Parathyroid adenoma (tissue), 2 donors: ENCODE measurements around the gene TRIM63.

ENCODE experiments used
- H2AFZ ChIP-seq: fragments of 300-600 bp; sonication (generic); one replicate; pipeline ENCODE4 v1.7.0; 2017; ENCODE audit warnings: antibody characterized with exemption, mild to moderate bottlenecking
- H3K27ac ChIP-seq: fragments of 300-600 bp; sonication (generic); one replicate; pipeline ENCODE4 v1.7.0; 2017
- H3K27me3 ChIP-seq: fragments of 300-600 bp; sonication (generic); one replicate; pipeline ENCODE4 v1.7.0; 2017; ENCODE audit warnings: low read length; ENCODE audit not compliant: control insufficient read depth, insufficient read depth
- H3K36me3 ChIP-seq: fragments of 300-600 bp; sonication (generic); one replicate; pipeline ENCODE4 v1.7.0; 2017; ENCODE audit warnings: low read length; ENCODE audit not compliant: control insufficient read depth, insufficient read depth
- H3K4me1 ChIP-seq: fragments of 300-600 bp; sonication (generic); one replicate; pipeline ENCODE4 v1.7.0; 2017; ENCODE audit warnings: control low read depth
- H3K4me2 ChIP-seq: fragments of 300-600 bp; sonication (generic); one replicate; pipeline ENCODE4 v1.7.0; 2017; ENCODE audit warnings: low read length
- H3K4me3 ChIP-seq: fragments of 300-600 bp; sonication (generic); one replicate; pipeline ENCODE4 v1.7.0; 2017; ENCODE audit warnings: low read depth, low read length
- H3K79me2 ChIP-seq: fragments of 300-600 bp; sonication (generic); one replicate; pipeline ENCODE4 v1.7.0; 2017; ENCODE audit warnings: control low read depth
- H3K9ac ChIP-seq: fragments of 300-600 bp; sonication (generic); one replicate; pipeline ENCODE4 v1.7.0; 2017; ENCODE audit warnings: mild to moderate bottlenecking
- H3K9me3 ChIP-seq: fragments of 300-600 bp; sonication (generic); one replicate; pipeline ENCODE4 v1.7.0; 2017; ENCODE audit warnings: low read length; ENCODE audit not compliant: control insufficient read depth
- CTCF ChIP-seq: fragments of 300-600 bp; sonication (generic); IDR thresholded peaks from one replicate; pipeline ENCODE4 v1.7.0; 2017; ENCODE audit warnings: antibody characterized with exemption, mild to moderate bottlenecking
- donor health status: primary hyperparathyroidism.

The TRIM63 gene

GRCh38 chr1:26060832-26061574, 6.4 kb downstream of the TRIM63 start:
- H3K4me2 ChIP-seq: no peak overlapping the region
- H3K9me3 ChIP-seq: no peaks in the 10 kb centered on the region
- no peak for TF ChIP-seq CTCF
- H2AFZ ChIP-seq: no peak overlapping the region
- no peaks in the 10 kb centered on the region for H3K36me3 ChIP-seq
- H3K9ac ChIP-seq: no peak overlapping the region
- H3K27ac ChIP-seq: no peak overlapping the region
- no peaks in the 10 kb centered on the region for H3K27me3 ChIP-seq
- H3K4me1 ChIP-seq: no peaks in the 10 kb centered on the region
- H3K79me2 ChIP-seq: no peaks in the 10 kb centered on the region
- H3K4me3 ChIP-seq: no peak overlapping the region

- Histone ChIP-seq H3K4me3 (no peak overlapping the region), H3K9me3 (no peaks in the 10 kb centered on the region), H3K4me2 (no peak overlapping the region), H3K27me3 (no peaks in the 10 kb centered on the region), H3K36me3 (no peaks in the 10 kb centered on the region), H3K27ac (no peak overlapping the region), H3K9ac (no peak overlapping the region), H3K79me2 (no peaks in the 10 kb centered on the region), H3K4me1 (no peaks in the 10 kb centered on the region), H2AFZ (no peak overlapping the region)
- TF ChIP-seq CTCF: no peak
Measured at GRCh38 chr1:26059906-26060305, 7.5 kb downstream of the TRIM63 start.

- no peak overlapping the region for H3K27ac ChIP-seq
- no peaks in the 10 kb centered on the region for H3K36me3 ChIP-seq
Measured at GRCh38 chr1:26058052-26058595, 9.3 kb downstream of the TRIM63 start.

GRCh38 chr1:26057189-26057588, 10.2 kb downstream of the TRIM63 start:
- no peak overlapping the region for H3K27ac ChIP-seq
- no peaks in the 10 kb centered on the region for H3K36me3 ChIP-seq
- no peaks in the 10 kb centered on the region for H3K9me3 ChIP-seq
- H3K4me3 ChIP-seq: no peak overlapping the region
- H3K9ac ChIP-seq: no peak overlapping the region
- H3K4me1 ChIP-seq: no peaks in the 10 kb centered on the region
- H2AFZ ChIP-seq: no peak overlapping the region
- H3K4me2 ChIP-seq: no peak overlapping the region
- TF ChIP-seq CTCF: no peak
- H3K27me3 ChIP-seq: no peaks in the 10 kb centered on the region
- H3K79me2 ChIP-seq: no peaks in the 10 kb centered on the region

More at GRCh38 chr1:26058052-26058595, 9.3 kb downstream of the TRIM63 start:
- Histone ChIP-seq H3K4me1 (no peaks in the 10 kb centered on the region), H2AFZ (no peak overlapping the region), H3K79me2 (no peaks in the 10 kb centered on the region), H3K4me2 (no peak overlapping the region), H3K27me3 (no peaks in the 10 kb centered on the region), H3K9me3 (no peaks in the 10 kb centered on the region), H3K4me3 (no peak overlapping the region), H3K9ac (no peak overlapping the region)
- no peak for TF ChIP-seq CTCF

GRCh38 chr1:26055041-26055440, 12.4 kb downstream of the TRIM63 start:
- Histone ChIP-seq H3K4me3 (no peak overlapping the region), H3K9ac (no peak overlapping the region), H3K27me3 (no peaks in the 10 kb centered on the region), H3K79me2 (no peaks in the 10 kb centered on the region), H3K9me3 (no peaks in the 10 kb centered on the region), H3K4me1 (no peaks in the 10 kb centered on the region), H3K27ac (no peak overlapping the region), H3K4me2 (no peak overlapping the region), H3K36me3 (no peaks in the 10 kb centered on the region), H2AFZ (no peak overlapping the region)
- TF ChIP-seq CTCF: no peak
